ENCODE data around the gene PARP2.
A peak's percentile ranks its signal among the peaks of the same experiment; 100 is the strongest.

Gene PARP2

DNA sequence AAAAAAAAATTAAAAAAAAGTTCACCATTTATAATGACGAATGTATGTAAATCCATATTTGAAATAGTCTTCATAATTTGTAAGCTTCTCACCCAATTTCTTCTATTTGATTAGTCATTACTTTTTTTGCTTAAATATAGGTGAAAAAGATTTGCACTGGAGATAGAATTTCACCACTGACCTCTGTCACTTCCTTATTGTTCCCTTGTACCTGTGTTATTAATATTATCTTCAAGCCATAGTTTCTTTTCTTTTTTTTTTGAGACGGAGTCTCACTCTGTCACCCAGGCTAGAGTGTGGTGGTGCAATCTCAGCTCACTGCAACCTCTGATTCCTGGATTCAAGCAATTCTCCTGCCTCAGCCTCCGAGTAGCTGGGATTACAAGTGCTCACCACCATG is 54.1 kb downstream of the PARP2 start:
- ChIA-PET CTCF (no interaction called here), POLR2A (ENCODE audit: low non-redundant PET) (no interaction called here)
- DNase-seq (ENCODE audit: low spot score), result no peak
- H3K27ac ChIP-seq, result no peak overlapping the region
- TF ChIP-seq, protein P1, sequence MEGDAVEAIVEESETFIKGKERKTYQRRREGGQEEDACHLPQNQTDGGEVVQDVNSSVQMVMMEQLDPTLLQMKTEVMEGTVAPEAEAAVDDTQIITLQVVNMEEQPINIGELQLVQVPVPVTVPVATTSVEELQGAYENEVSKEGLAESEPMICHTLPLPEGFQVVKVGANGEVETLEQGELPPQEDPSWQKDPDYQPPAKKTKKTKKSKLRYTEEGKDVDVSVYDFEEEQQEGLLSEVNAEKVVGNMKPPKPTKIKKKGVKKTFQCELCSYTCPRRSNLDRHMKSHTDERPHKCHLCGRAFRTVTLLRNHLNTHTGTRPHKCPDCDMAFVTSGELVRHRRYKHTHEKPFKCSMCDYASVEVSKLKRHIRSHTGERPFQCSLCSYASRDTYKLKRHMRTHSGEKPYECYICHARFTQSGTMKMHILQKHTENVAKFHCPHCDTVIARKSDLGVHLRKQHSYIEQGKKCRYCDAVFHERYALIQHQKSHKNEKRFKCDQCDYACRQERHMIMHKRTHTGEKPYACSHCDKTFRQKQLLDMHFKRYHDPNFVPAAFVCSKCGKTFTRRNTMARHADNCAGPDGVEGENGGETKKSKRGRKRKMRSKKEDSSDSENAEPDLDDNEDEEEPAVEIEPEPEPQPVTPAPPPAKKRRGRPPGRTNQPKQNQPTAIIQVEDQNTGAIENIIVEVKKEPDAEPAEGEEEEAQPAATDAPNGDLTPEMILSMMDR (conservative IDR thresholded peaks at IDR 0.05; ENCODE audit: low read depth), result no peak

DNA sequence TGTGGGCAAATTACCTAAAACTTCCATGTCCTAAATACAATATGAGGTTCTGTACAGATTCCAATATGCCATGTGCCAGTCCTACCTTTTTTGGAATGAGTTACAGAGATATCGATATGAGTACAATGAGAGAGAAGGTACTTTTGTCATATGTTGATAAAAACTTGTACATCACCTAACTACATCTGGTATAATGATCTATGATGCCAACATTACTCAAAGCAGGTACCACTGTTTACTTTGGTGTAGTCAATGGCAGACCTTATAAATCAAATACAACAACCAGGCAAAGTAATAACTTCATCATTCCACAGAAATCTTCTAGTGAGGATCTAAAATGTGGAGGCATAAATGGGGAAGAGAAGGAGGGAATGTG is 57.1 kb downstream of the PARP2 start:
- ChIA-PET CTCF (no interaction called here), POLR2A (ENCODE audit: low non-redundant PET) (interaction anchor here (0.6 kb wide), 1 partner anchor 283 kb away, joined by 3 read pairs; no protein-coding TSS in a partner anchor)
- H3K27ac ChIP-seq, result peak overlapping the region; percentile 76
- DNase-seq (ENCODE audit: low spot score), result peak; percentile 3
- TF ChIP-seq, protein P1 (conservative IDR thresholded peaks at IDR 0.05; ENCODE audit: low read depth), result no peak

DNA sequence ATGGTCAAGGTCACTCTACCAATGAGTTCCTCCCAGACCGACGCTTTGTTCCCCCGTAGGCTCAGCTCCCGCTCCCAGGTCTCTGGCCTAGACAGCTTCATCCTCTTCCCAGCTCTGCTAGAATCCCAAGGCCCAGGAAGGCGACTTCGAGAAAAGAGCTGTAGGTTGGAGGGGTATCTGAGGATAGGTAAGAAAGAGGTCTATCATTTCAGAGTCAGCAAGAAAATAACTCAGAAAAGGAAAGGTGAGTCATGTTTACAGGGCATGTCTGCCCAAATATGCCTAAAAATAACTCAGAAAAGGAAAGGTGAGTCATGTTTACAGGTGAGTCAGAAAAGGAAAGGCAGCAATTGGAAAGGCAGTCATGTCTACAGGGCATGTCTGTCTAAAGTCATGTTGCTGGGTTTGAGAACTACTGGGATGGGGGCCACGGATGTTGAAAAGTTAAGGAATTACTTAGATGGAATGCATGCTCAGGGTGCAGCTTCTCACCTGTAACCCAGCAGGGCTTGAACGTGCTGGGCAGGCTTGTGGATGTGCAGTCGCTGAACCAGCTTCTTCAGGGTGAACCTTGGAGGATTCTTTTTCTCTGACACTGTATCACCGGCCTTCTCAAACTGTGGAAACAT is 57.6 kb downstream of the PARP2 start:
- TF ChIP-seq, protein P1 (conservative IDR thresholded peaks at IDR 0.05; ENCODE audit: low read depth), result no peak
- POLR2A ChIA-PET (ENCODE audit: low non-redundant PET), result interaction anchor here (0.6 to 1.1 kb wide), 2 partner anchors 12 to 282 kb away, joined by 3 read pairs; partner anchors contain the start of gene TEP1
- DNase-seq (ENCODE audit: low spot score), result peak; percentile 85
- CTCF ChIA-PET, result interaction anchor here (0.6 to 1.0 kb wide), 2 partner anchors 15 to 59 kb away, joined by 3 to 4 read pairs; no protein-coding TSS in a partner anchor
- peak overlapping the region; percentile 76 for H3K27ac ChIP-seq

DNA sequence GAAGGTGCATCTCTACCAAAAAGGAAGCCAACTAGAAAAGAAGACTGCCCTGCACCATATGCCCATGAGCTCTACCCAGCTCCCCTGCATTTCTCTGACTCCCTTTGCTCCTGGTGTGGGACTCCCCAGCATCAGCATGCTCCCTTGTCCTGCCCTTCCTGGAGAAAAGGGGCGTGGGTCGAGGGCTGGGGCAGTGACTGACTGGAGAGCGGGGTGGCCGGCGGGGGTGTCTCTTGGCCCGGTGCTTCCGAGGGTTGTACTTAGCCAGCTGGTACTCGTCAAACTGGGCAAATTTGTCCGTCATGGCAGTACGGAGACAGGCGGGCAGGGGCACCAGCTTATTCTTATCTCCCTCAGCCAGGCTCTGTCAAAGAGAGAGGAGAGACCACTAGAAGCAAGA is 60.1 kb downstream of the PARP2 start:
- TF ChIP-seq, protein P1 (conservative IDR thresholded peaks at IDR 0.05; ENCODE audit: low read depth), result no peak
- DNase-seq (ENCODE audit: low spot score), result no peak
- ChIA-PET POLR2A (ENCODE audit: low non-redundant PET) (no interaction called here), CTCF (interaction anchor here (0.6 kb wide), 1 partner anchor 9 kb away, joined by 7 read pairs; no protein-coding TSS in a partner anchor)
- no peak overlapping the region for H3K27ac ChIP-seq

Measured in RWPE1 (cell line).